HG02588 (cell line): ENCODE data around the gene HPCAL1.
"Not testable (repeated sequence)": the region's sequence is repeated elsewhere in the genome, so short reads cannot be mapped to it uniquely, and the experiment has no call there.

ENCODE experiments used
- ATAC-seq: cut with Tn5 transposase; IDR thresholded peaks from one replicate; pipeline ENCODE4 v1.9.1; 2021; ENCODE audit warnings: mild to moderate bottlenecking, moderate library complexity; ENCODE audit not compliant: unreplicated experiment

HPCAL1 gene

GRCh38 chr2:10284108-10284870 lies 18.4 kb upstream of the HPCAL1 start:
- no peak for ATAC-seq

- no peak for ATAC-seq
Measured at GRCh38 chr2:10285191-10285555, 17.5 kb upstream of the HPCAL1 start.

GRCh38 chr2:10285556-10286198 lies 17.0 kb upstream of the HPCAL1 start:
- ATAC-seq: no peak

GRCh38 chr2:10286216-10287037 lies 16.3 kb upstream of the HPCAL1 start:
- ATAC-seq: no peak

- no peak for ATAC-seq
Measured at GRCh38 chr2:10287761-10288160, 14.9 kb upstream of the HPCAL1 start.

GRCh38 chr2:10288606-10289005 lies 14.1 kb upstream of the HPCAL1 start:
- no peak for ATAC-seq

GRCh38 chr2:10289352-10289751 lies 13.4 kb upstream of the HPCAL1 start:
- ATAC-seq: no peak

GRCh38 chr2:10289891-10290290 lies 12.8 kb upstream of the HPCAL1 start:
- ATAC-seq: no peak

GRCh38 chr2:10291376-10291775 lies 11.3 kb upstream of the HPCAL1 start:
- not testable (repeated sequence) for ATAC-seq

GRCh38 chr2:10292033-10292432 lies 10.7 kb upstream of the HPCAL1 start:
- ATAC-seq: no peak

GRCh38 chr2:10293603-10294002 lies 9.1 kb upstream of the HPCAL1 start:
- ATAC-seq: no peak

GRCh38 chr2:10294077-10294476 lies 8.6 kb upstream of the HPCAL1 start:
- no peak for ATAC-seq

- not testable (repeated sequence) for ATAC-seq
Measured at GRCh38 chr2:10295649-10296048, 7.1 kb upstream of the HPCAL1 start.

- ATAC-seq: no peak
Measured at GRCh38 chr2:10296142-10296541, 6.6 kb upstream of the HPCAL1 start.

- ATAC-seq: no peak
Measured at GRCh38 chr2:10297191-10297830, 5.4 kb upstream of the HPCAL1 start.

- no peak for ATAC-seq
Measured at GRCh38 chr2:10297959-10298531, 4.7 kb upstream of the HPCAL1 start.

GRCh38 chr2:10298777-10299176 lies 3.9 kb upstream of the HPCAL1 start:
- ATAC-seq: not testable (repeated sequence)

GRCh38 chr2:10300328-10300920 lies 2.3 kb upstream of the HPCAL1 start:
- ATAC-seq: no peak

- no peak for ATAC-seq
Measured at GRCh38 chr2:10300997-10301940, 1.4 kb upstream of the HPCAL1 start.
